C4-2B (cell line): ENCODE measurements around the gene CSMD2.

Experiments used
- ZFX ChIP-seq: fragments of 450-650 bp; IDR thresholded peaks from 2 replicates; pipeline ENCODE4 v1.6.1; 2017
- TF ChIP-seq, protein P1 (sequence below): fragments of 450-650 bp; conservative IDR thresholded peaks from 2 replicates; pipeline ENCODE4 v1.5.1; 2017; ENCODE audit warnings: mild to moderate bottlenecking

DNA sequence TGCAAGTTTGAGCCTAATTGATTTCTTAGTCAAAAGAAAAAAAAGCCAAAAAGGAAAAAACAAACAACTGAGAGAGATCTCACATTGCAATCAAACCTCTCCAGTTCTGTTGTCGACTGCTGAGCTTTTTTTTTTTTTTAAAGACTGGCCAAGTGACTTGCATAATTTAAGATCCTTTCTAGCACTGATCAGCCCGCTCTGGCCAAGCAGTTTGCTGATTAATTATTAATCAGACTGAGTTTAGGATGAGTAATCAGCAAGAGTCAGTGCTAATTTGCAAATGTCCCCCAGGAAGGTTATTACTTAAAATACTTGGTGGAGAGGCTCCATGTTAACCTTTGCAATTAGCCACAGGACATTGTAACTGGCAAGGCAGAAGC lies 261.8 kb downstream of the CSMD2 start:
- TF ChIP-seq, protein P1, sequence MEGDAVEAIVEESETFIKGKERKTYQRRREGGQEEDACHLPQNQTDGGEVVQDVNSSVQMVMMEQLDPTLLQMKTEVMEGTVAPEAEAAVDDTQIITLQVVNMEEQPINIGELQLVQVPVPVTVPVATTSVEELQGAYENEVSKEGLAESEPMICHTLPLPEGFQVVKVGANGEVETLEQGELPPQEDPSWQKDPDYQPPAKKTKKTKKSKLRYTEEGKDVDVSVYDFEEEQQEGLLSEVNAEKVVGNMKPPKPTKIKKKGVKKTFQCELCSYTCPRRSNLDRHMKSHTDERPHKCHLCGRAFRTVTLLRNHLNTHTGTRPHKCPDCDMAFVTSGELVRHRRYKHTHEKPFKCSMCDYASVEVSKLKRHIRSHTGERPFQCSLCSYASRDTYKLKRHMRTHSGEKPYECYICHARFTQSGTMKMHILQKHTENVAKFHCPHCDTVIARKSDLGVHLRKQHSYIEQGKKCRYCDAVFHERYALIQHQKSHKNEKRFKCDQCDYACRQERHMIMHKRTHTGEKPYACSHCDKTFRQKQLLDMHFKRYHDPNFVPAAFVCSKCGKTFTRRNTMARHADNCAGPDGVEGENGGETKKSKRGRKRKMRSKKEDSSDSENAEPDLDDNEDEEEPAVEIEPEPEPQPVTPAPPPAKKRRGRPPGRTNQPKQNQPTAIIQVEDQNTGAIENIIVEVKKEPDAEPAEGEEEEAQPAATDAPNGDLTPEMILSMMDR, result no peak
- no peak for TF ChIP-seq ZFX
